ENCODE measurements around the gene SH3BP2. TPM values are rescaled to one million over a fixed set of nuclear protein-coding genes. Genes with fewer than 3 reads are reported as not detected.

Gene SH3BP2
- total RNA-seq, 1 donor from 2014 or later: 45.4 TPM

GRCh38 chr4:2881431-2881830, 88.5 kb downstream of the SH3BP2 start:
- Mint-ChIP-seq H3K36me3 (peaks cover 49% of the 10 kb centered on the region), H3K27ac (no peak overlapping the region), H3K27me3 (no peaks in the 10 kb centered on the region), H3K9me3 (no peaks in the 10 kb centered on the region), H3K4me1 (ENCODE audit: unreplicated experiment) (peaks cover 12% of the 10 kb centered on the region), H3K4me3 (no peak overlapping the region)
- DNase-seq (ENCODE audit: extremely low spot score, unreplicated experiment): no peak
- TF ChIP-seq CTCF (conservative IDR thresholded peaks at IDR 0.05): no peak

- H3K4me3 Mint-ChIP-seq: no peak overlapping the region
- H3K9me3 Mint-ChIP-seq: no peaks in the 10 kb centered on the region
- no peak for DNase-seq (ENCODE audit: extremely low spot score, unreplicated experiment)
- no peaks in the 10 kb centered on the region for H3K27me3 Mint-ChIP-seq
- no peak overlapping the region for H3K27ac Mint-ChIP-seq
- H3K4me1 Mint-ChIP-seq (ENCODE audit: unreplicated experiment): peaks cover 15% of the 10 kb centered on the region
- TF ChIP-seq CTCF (conservative IDR thresholded peaks at IDR 0.05): no peak
- peaks cover 49% of the 10 kb centered on the region for H3K36me3 Mint-ChIP-seq
Observed at GRCh38 chr4:2882341-2882740, 89.5 kb downstream of the SH3BP2 start.

GRCh38 chr4:2886161-2886560, 93.3 kb downstream of the SH3BP2 start:
- no peak for TF ChIP-seq CTCF (conservative IDR thresholded peaks at IDR 0.05)
- no peak overlapping the region for H3K27ac Mint-ChIP-seq
- H3K36me3 Mint-ChIP-seq: peaks cover 36% of the 10 kb centered on the region
- H3K4me1 Mint-ChIP-seq (ENCODE audit: unreplicated experiment): peaks cover 15% of the 10 kb centered on the region
- no peaks in the 10 kb centered on the region for H3K27me3 Mint-ChIP-seq
- no peak overlapping the region for H3K4me3 Mint-ChIP-seq
- no peaks in the 10 kb centered on the region for H3K9me3 Mint-ChIP-seq
- DNase-seq (ENCODE audit: extremely low spot score, unreplicated experiment): no peak

DNA sequence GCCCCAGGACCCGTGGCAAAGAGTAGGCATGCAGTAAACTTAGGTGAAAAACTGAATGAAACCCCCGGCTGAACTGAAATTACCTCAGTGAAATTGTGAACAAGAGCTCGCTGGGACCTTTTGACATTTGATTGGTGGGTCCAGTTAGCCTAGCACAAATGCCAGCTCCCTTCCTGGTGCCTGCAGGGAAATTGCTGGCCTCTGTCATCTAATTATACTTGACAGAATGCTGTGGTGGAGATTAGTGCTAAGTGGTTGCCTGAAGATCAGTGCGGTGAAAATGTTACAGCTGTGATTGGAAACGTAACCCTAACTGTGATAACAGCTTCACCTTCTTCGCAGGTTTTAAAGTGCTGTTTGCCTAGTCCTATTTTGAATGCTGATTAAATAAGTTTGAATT, 93.7 kb downstream of the SH3BP2 start:
- Mint-ChIP-seq H3K27me3 (no peaks in the 10 kb centered on the region), H3K9me3 (no peaks in the 10 kb centered on the region), H3K36me3 (peaks cover 37% of the 10 kb centered on the region), H3K4me1 (ENCODE audit: unreplicated experiment) (peaks cover 15% of the 10 kb centered on the region), H3K4me3 (no peak overlapping the region), H3K27ac (no peak overlapping the region)
- no peak for TF ChIP-seq CTCF (conservative IDR thresholded peaks at IDR 0.05)
- no peak for DNase-seq (ENCODE audit: extremely low spot score, unreplicated experiment)

DNA sequence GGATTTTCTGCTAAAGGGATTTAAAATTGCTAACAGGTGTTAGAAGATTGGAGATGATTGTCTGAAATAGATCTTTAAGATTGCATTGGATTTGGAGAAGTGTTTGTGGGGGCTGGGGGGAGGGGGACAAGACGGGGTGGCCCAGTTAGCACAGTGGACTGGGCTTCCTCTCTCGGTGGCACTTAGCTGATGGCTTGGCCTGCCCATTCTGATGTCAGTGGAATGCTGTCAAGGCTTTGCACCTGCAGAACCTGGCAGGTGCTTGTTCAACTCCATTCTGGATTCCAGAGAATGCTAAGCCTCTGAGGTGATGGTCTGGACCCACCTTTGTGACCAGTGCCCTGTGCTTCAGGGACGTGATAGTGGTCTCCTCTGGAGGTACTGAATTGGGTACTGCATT, 94.5 kb downstream of the SH3BP2 start:
- Mint-ChIP-seq H3K27me3 (no peaks in the 10 kb centered on the region), H3K9me3 (no peaks in the 10 kb centered on the region), H3K27ac (no peak overlapping the region), H3K4me3 (no peak overlapping the region), H3K36me3 (peaks cover 39% of the 10 kb centered on the region), H3K4me1 (ENCODE audit: unreplicated experiment) (peaks cover 15% of the 10 kb centered on the region)
- TF ChIP-seq CTCF (conservative IDR thresholded peaks at IDR 0.05): no peak
- no peak for DNase-seq (ENCODE audit: extremely low spot score, unreplicated experiment)

DNA sequence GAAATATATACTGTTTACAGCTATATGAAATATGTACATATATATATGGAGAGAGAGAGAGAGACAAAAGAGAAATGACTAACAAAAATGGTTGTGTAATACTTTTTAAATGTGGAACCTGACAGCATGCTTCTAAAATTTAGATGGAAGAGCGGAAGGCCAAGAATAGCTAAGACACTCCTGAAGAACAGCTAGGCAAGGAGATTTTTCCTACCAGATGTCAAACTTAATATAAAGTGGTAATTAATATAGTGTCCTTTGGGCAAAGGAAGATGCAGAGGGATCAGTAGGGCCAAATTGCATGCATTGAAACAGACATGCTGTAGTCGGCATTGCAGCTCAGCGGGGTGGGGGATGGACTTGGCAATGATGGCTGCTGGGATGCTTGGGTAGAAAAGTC, 96.0 kb downstream of the SH3BP2 start:
- H3K27ac Mint-ChIP-seq: no peak overlapping the region
- no peaks in the 10 kb centered on the region for H3K9me3 Mint-ChIP-seq
- H3K4me3 Mint-ChIP-seq: no peak overlapping the region
- H3K36me3 Mint-ChIP-seq: peaks cover 40% of the 10 kb centered on the region
- H3K27me3 Mint-ChIP-seq: no peaks in the 10 kb centered on the region
- DNase-seq (ENCODE audit: extremely low spot score, unreplicated experiment): no peak
- TF ChIP-seq CTCF (conservative IDR thresholded peaks at IDR 0.05): no peak
- peaks cover 15% of the 10 kb centered on the region for H3K4me1 Mint-ChIP-seq (ENCODE audit: unreplicated experiment)

Measured in type B pancreatic cell (in vitro differentiated cells).